Right atrium auricular region (tissue), 2 donors: ENCODE results near the gene EBPL. TPM values are rescaled to one million over a fixed set of nuclear protein-coding genes. Genes with fewer than 3 reads are reported as not detected.

Experiments
- DNase-seq: peaks from one replicate; pipeline ENCODE4 v3.0.0-alpha.2; 2019; ENCODE audit warnings: low spot score
- H3K27ac ChIP-seq, 2 donors: fragments of 200-600 bp; sonication (generic); 1 replicate in 1 of 2; 2 replicates in 1 of 2; pipeline ENCODE4 v1.5.1; 2016 to 2019
- H3K27me3 ChIP-seq, 2 donors: fragments of 200-600 bp; sonication (generic); one replicate each; pipeline versions ENCODE4 v1.5.1 to v1.6.0; 2017 to 2019
- H3K36me3 ChIP-seq: fragments of 200-600 bp; sonication (generic); one replicate; pipeline ENCODE4 v1.5.1; 2016
- H3K4me1 ChIP-seq, 2 donors: fragments of 200-600 bp; sonication (generic); one replicate each; pipeline versions ENCODE4 v1.5.1 to v1.6.0; 2017 to 2019
- H3K4me3 ChIP-seq, 2 donors: fragments of 200-600 bp; sonication (generic); 1 replicate in 1 of 2; 2 replicates in 1 of 2; pipeline ENCODE4 v1.5.1; 2017 to 2019; ENCODE audit warnings: mild to moderate bottlenecking in 1 of 2, moderate library complexity in 1 of 2
- H3K9me3 ChIP-seq, 2 donors: fragments of 200-600 bp; sonication (generic); one replicate each; pipeline ENCODE4 v1.5.1; 2019
- CTCF ChIP-seq, 2 donors: fragments of 200-600 bp; sonication (generic); IDR thresholded peaks; one replicate each; pipeline ENCODE4 v1.5.1; 2019; ENCODE audit warnings: antibody characterized with exemption in 2 of 2
- total RNA-seq, 2 donors: library from RNA; depleted of rRNA; stranded (reverse); fragments of >200 nt; gene quantifications; one replicate each; pipeline ENCODE4 v1.1.0, GENCODE V29; 2016

Gene EBPL
- total RNA-seq, 2 donors from 2014 or later = 17.6 to 22.6 TPM

- H3K4me3 ChIP-seq = no peak overlapping the region
- H3K4me1 ChIP-seq = no peaks in the 10 kb centered on the region
- DNase-seq = no peak
- no peaks in the 10 kb centered on the region for H3K36me3 ChIP-seq
- no peak overlapping the region for H3K27ac ChIP-seq
- TF ChIP-seq CTCF (IDR thresholded peaks at IDR 0.05) = no peak
- no peaks in the 10 kb centered on the region for H3K9me3 ChIP-seq
- no peaks in the 10 kb centered on the region for H3K27me3 ChIP-seq
These were observed 37.8 kb downstream of the EBPL start for GRCh38 chr13:49653478-49653877.

- peak; percentile 21 to 54 for TF ChIP-seq CTCF (IDR thresholded peaks at IDR 0.05)
- H3K4me3 ChIP-seq = no peak overlapping the region
- no peak overlapping the region for H3K27ac ChIP-seq
These were observed 38.7 kb downstream of the EBPL start for GRCh38 chr13:49652355-49653305.

GRCh38 chr13:49651570-49652354 is 39.5 kb downstream of the EBPL start:
- no peak for TF ChIP-seq CTCF (IDR thresholded peaks at IDR 0.05)
- no peak for DNase-seq
- no peak overlapping the region for H3K4me3 ChIP-seq
- no peaks in the 10 kb centered on the region for H3K27me3 ChIP-seq
- no peak overlapping the region for H3K27ac ChIP-seq
- no peaks in the 10 kb centered on the region for H3K9me3 ChIP-seq
- no peaks in the 10 kb centered on the region for H3K36me3 ChIP-seq
- H3K4me1 ChIP-seq = no peaks in the 10 kb centered on the region

More at GRCh38 chr13:49652355-49653305, 38.7 kb downstream of the EBPL start:
- DNase-seq = no peak
- no peaks in the 10 kb centered on the region for H3K9me3 ChIP-seq
- no peaks in the 10 kb centered on the region for H3K27me3 ChIP-seq
- no peaks in the 10 kb centered on the region for H3K4me1 ChIP-seq
- H3K36me3 ChIP-seq = no peaks in the 10 kb centered on the region

- no peak overlapping the region for H3K4me3 ChIP-seq
- no peaks in the 10 kb centered on the region for H3K4me1 ChIP-seq
- no peaks in the 10 kb centered on the region for H3K36me3 ChIP-seq
- no peaks in the 10 kb centered on the region for H3K9me3 ChIP-seq
- TF ChIP-seq CTCF (IDR thresholded peaks at IDR 0.05) = no peak
- DNase-seq = no peak
- H3K27ac ChIP-seq = no peak overlapping the region
- no peaks in the 10 kb centered on the region for H3K27me3 ChIP-seq
These were observed 41.3 kb downstream of the EBPL start for GRCh38 chr13:49649963-49650312.

GRCh38 chr13:49649244-49649962 is 41.9 kb downstream of the EBPL start:
- TF ChIP-seq CTCF (IDR thresholded peaks at IDR 0.05) = peak in 1 of 2 donors; percentile 52
- H3K4me3 ChIP-seq = no peak overlapping the region
- H3K9me3 ChIP-seq = no peaks in the 10 kb centered on the region
- H3K27me3 ChIP-seq = no peaks in the 10 kb centered on the region
- no peak for DNase-seq
- no peaks in the 10 kb centered on the region for H3K36me3 ChIP-seq
- no peaks in the 10 kb centered on the region for H3K4me1 ChIP-seq
- no peak overlapping the region for H3K27ac ChIP-seq
